ENCODE results near the gene DAP. TPM values are rescaled to one million over a fixed set of nuclear protein-coding genes. Genes with fewer than 3 reads are reported as not detected.

Gene DAP
- total and polyA plus RNA-seq, 4 donors, result 36.6 to 122 (median 101) TPM

GRCh38 chr5:10729320-10730042 is 31.6 kb downstream of the DAP start:
- Histone ChIP-seq H3K4me1 (ENCODE audit: control insufficient read depth in 4 of 4, insufficient read depth in 4 of 4, low read length in 3 of 4) (peaks cover 0 to 18% (median 9%) of the 10 kb centered on the region in 4 donors), H3K4me3 (ENCODE audit: low read depth in 1 of 3, low read length in 3 of 3) (no peak overlapping the region), H3K36me3 (ENCODE audit: control insufficient read depth in 4 of 4, insufficient read depth in 3 of 4, low read depth in 1 of 4, low read length in 3 of 4) (peaks cover 2 to 5% (median 4%) of the 10 kb centered on the region in 4 donors), H3K9ac (ENCODE audit: low read depth in 1 of 2, low read length in 2 of 2) (no peak overlapping the region), H3K27me3 (ENCODE audit: control insufficient read depth in 4 of 4, insufficient read depth in 4 of 4, low read length in 3 of 4) (no peaks in the 10 kb centered on the region), H3K9me3 (ENCODE audit: control insufficient read depth in 4 of 4, low read length in 3 of 4) (no peaks in the 10 kb centered on the region), H3K27ac (ENCODE audit: low read depth in 1 of 2, low read length in 2 of 2) (no peak overlapping the region)
- TF ChIP-seq, protein P1, sequence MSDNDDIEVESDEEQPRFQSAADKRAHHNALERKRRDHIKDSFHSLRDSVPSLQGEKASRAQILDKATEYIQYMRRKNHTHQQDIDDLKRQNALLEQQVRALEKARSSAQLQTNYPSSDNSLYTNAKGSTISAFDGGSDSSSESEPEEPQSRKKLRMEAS (IDR thresholded peaks at IDR 0.05), result no peak
- TF ChIP-seq HNF4G (IDR thresholded peaks at IDR 0.05) (no peak), GABPA (IDR thresholded peaks at IDR 0.05 in 1 of 2, conservative IDR thresholded peaks at IDR 0.05 in 1 of 2) (no peak), RXRA (IDR thresholded peaks at IDR 0.05) (no peak), EGR1 (IDR thresholded peaks at IDR 0.05; ENCODE audit: low read depth in 2 of 2) (no peak), FOXA1 (IDR thresholded peaks at IDR 0.05) (no peak), REST (IDR thresholded peaks at IDR 0.05) (no peak), FOXA2 (IDR thresholded peaks at IDR 0.05) (no peak), NR2F2 (IDR thresholded peaks at IDR 0.05) (no peak), HNF4A (conservative IDR thresholded peaks at IDR 0.05) (no peak), RAD21 (IDR thresholded peaks at IDR 0.05) (no peak), CTCF (IDR thresholded peaks at IDR 0.05; ENCODE audit: low read depth, low read length, missing input control) (no peak), YY1 (IDR thresholded peaks at IDR 0.05) (no peak), SP1 (IDR thresholded peaks at IDR 0.05) (no peak), TAF1 (conservative IDR thresholded peaks at IDR 0.05) (no peak), JUND (IDR thresholded peaks at IDR 0.05) (no peak)
- TF ChIP-seq, protein P2, sequence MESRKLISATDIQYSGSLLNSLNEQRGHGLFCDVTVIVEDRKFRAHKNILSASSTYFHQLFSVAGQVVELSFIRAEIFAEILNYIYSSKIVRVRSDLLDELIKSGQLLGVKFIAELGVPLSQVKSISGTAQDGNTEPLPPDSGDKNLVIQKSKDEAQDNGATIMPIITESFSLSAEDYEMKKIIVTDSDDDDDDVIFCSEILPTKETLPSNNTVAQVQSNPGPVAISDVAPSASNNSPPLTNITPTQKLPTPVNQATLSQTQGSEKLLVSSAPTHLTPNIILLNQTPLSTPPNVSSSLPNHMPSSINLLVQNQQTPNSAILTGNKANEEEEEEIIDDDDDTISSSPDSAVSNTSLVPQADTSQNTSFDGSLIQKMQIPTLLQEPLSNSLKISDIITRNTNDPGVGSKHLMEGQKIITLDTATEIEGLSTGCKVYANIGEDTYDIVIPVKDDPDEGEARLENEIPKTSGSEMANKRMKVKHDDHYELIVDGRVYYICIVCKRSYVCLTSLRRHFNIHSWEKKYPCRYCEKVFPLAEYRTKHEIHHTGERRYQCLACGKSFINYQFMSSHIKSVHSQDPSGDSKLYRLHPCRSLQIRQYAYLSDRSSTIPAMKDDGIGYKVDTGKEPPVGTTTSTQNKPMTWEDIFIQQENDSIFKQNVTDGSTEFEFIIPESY (IDR thresholded peaks at IDR 0.05), result no peak
- TF ChIP-seq, protein P3, sequence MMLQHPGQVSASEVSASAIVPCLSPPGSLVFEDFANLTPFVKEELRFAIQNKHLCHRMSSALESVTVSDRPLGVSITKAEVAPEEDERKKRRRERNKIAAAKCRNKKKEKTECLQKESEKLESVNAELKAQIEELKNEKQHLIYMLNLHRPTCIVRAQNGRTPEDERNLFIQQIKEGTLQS (IDR thresholded peaks at IDR 0.05), result no peak
- WGBS, result 85% methylated on average over 9 of the region's 9 CpGs
- no peak for DNase-seq (ENCODE audit: low spot score)
